HepG2 (cell line): ENCODE results near the gene CCDC158. TPM values are rescaled to one million over a fixed set of nuclear protein-coding genes. Genes with fewer than 3 reads are reported as not detected.
A peak's percentile ranks its signal among the peaks of the same experiment; 100 is the strongest.

Experiments used
- BCL3 ChIP-seq: sonication (generic); formaldehyde crosslinking; IDR thresholded peaks from 2 replicates; pipeline ENCODE4 v1.5.1; 2020; ENCODE audit warnings: mild to moderate bottlenecking, missing genetic modification reagents, moderate library complexity
- BRF2 ChIP-seq: sonication (generic); formaldehyde crosslinking; IDR thresholded peaks from 2 replicates; pipeline ENCODE4 v1.8.1; 2022; ENCODE audit warnings: mild to moderate bottlenecking, missing genetic modification reagents
- CAMTA2 ChIP-seq: sonication (generic); formaldehyde crosslinking; IDR thresholded peaks from 2 replicates; pipeline ENCODE4 v1.4.0; 2020; ENCODE audit warnings: mild to moderate bottlenecking, missing genetic modification reagents, borderline replicate concordance
- ELF3 ChIP-seq: IDR thresholded peaks from 2 replicates; pipeline ENCODE4 v1.6.1; 2016; ENCODE audit warnings: missing genetic modification reagents, missing compliant biosample characterization
- ESRRA ChIP-seq: sonication (generic); formaldehyde crosslinking; IDR thresholded peaks from 2 replicates; pipeline ENCODE4 v1.5.1; 2020; ENCODE audit warnings: mild to moderate bottlenecking, low read depth, missing genetic modification reagents
- ETV5 ChIP-seq: IDR thresholded peaks from 2 replicates; pipeline ENCODE4 v1.6.1; 2018; ENCODE audit warnings: missing biosample characterization, missing genetic modification reagents, inconsistent platforms, borderline replicate concordance
- FOXK1 ChIP-seq: sonication (generic); formaldehyde crosslinking; IDR thresholded peaks from 2 replicates; pipeline ENCODE4 v1.4.0; 2020; ENCODE audit warnings: low read depth, missing genetic modification reagents, borderline replicate concordance
- FOXO1 ChIP-seq: sonication (generic); formaldehyde crosslinking; IDR thresholded peaks from 2 replicates; pipeline ENCODE4 v1.4.0; 2020; ENCODE audit warnings: missing genetic modification reagents
- HMGXB3 ChIP-seq: sonication (generic); formaldehyde crosslinking; IDR thresholded peaks from 2 replicates; pipeline ENCODE4 v1.4.0; 2020; ENCODE audit warnings: missing genetic modification reagents, borderline replicate concordance
- HNF4A ChIP-seq: sonication (generic); formaldehyde crosslinking; IDR thresholded peaks from 2 replicates; pipeline ENCODE4 v1.4.0; 2020; ENCODE audit warnings: missing genetic modification reagents
- HOXD1 ChIP-seq: sonication (generic); formaldehyde crosslinking; IDR thresholded peaks from 2 replicates; pipeline ENCODE4 v1.5.0; 2020; ENCODE audit warnings: missing genetic modification reagents
- KLF16 ChIP-seq, 2 experiments: sonication (generic) in 1 of 2; formaldehyde crosslinking in 1 of 2; IDR thresholded peaks; 2 replicates each; pipeline versions ENCODE4 v1.6.1 to v1.8.0; 2016 to 2023; ENCODE audit warnings: missing genetic modification reagents in 2 of 2, missing compliant biosample characterization in 1 of 2
- NAIF1 ChIP-seq: sonication (generic); formaldehyde crosslinking; IDR thresholded peaks from 2 replicates; pipeline ENCODE4 v1.5.0; 2020; ENCODE audit warnings: mild to moderate bottlenecking, missing genetic modification reagents, borderline replicate concordance
- PHF5A ChIP-seq: IDR thresholded peaks from one replicate; pipeline ENCODE4 v1.6.1; 2018; ENCODE audit warnings: low read depth, missing genetic modification reagents; ENCODE audit not compliant: unreplicated experiment
- TAF1 ChIP-seq: sonication (generic); formaldehyde crosslinking; IDR thresholded peaks from 2 replicates; pipeline ENCODE4 v1.4.0; 2020; ENCODE audit warnings: missing genetic modification reagents
- ZFX ChIP-seq: sonication (generic); formaldehyde crosslinking; IDR thresholded peaks from 2 replicates; pipeline ENCODE4 v1.4.0; 2020; ENCODE audit warnings: mild to moderate bottlenecking, low read depth, missing genetic modification reagents, moderate library complexity
- ZNF160 ChIP-seq: sonication (generic); formaldehyde crosslinking; IDR thresholded peaks from 2 replicates; pipeline ENCODE4 v1.8.0; 2022; ENCODE audit warnings: mild to moderate bottlenecking, inconsistent platforms, missing genetic modification reagents
- ZNF414 ChIP-seq: sonication (generic); formaldehyde crosslinking; IDR thresholded peaks from 2 replicates; pipeline ENCODE4 v1.5.0; 2020; ENCODE audit warnings: missing genetic modification reagents
- ZNF550 ChIP-seq: sonication (generic); formaldehyde crosslinking; IDR thresholded peaks from 2 replicates; pipeline ENCODE4 v1.4.0; 2020; ENCODE audit warnings: mild to moderate bottlenecking, missing genetic modification reagents, borderline replicate concordance
- ZNF792 ChIP-seq: IDR thresholded peaks from 2 replicates; pipeline ENCODE4 v1.6.1; 2016
- ZSCAN29 ChIP-seq: sonication (generic); formaldehyde crosslinking; conservative IDR thresholded peaks from 2 replicates; pipeline ENCODE4 v1.4.0; 2020; ENCODE audit warnings: mild to moderate bottlenecking, missing genetic modification reagents
- polyA plus RNA-seq, 8 experiments: library from polyadenylated mRNA; depleted of rRNA in 3 of 8; stranded (reverse) in 7 of 8; unstranded in 1 of 8; fragments of >200 nt; fragmentation: Illumina TruSeq in 4 of 8; extraction: Trizol in 4 of 8; gene quantifications; 2 replicates each; pipeline versions ENCODE4 v1.2.1 to v1.2.3, GENCODE V29; 2011 to 2016; ENCODE audit warnings: low read depth in 4 of 8, missing spikeins in 1 of 8, mixed read lengths in 1 of 8; ENCODE audit not compliant: insufficient read depth in 1 of 8
- total RNA-seq, 5 experiments: library from RNA; depleted of rRNA; stranded (reverse); fragments of >200 nt; fragmentation: Illumina TruSeq; extraction: Trizol; gene quantifications; 2 replicates each; pipeline ENCODE4 v1.2.3, GENCODE V29; 2016; ENCODE audit warnings: low read depth in 1 of 5
- TF ChIP-seq, protein P1 (sequence below): sonication (generic); formaldehyde crosslinking; IDR thresholded peaks from 2 replicates; pipeline ENCODE4 v1.4.0; 2020; ENCODE audit warnings: missing genetic modification reagents

Gene CCDC158
- total and polyA plus RNA-seq, 2 of the 13 experiments (the other 11 are each of a cell fraction or from before 2014, with no cell fraction given): not detected

- TF ChIP-seq CAMTA2 (CRISPR knock-in tag): no peak
- no peak for TF ChIP-seq BRF2 (CRISPR knock-in tag)
- TF ChIP-seq ZNF550: no peak
- TF ChIP-seq FOXK1 (CRISPR knock-in tag): peak; percentile 80
- no peak for TF ChIP-seq ZNF160
- TF ChIP-seq HOXD1: no peak
- TF ChIP-seq ZNF414 (CRISPR knock-in tag): no peak
- TF ChIP-seq NAIF1 (CRISPR knock-in tag): no peak
- no peak for TF ChIP-seq ESRRA (CRISPR knock-in tag)
- peak in 1 of 2 experiments; percentile 58; a peak in 1 of 4 replicates for TF ChIP-seq KLF16 (CRISPR knock-in tag; IDR thresholded peaks at IDR 0.05)
- peak; percentile 60; the same call in 1 of the 2 replicates for TF ChIP-seq ETV5 (CRISPR knock-in tag)
- no peak for TF ChIP-seq TAF1 (CRISPR knock-in tag)
- peak; percentile 37; the same call in 1 of the 2 replicates for TF ChIP-seq HNF4A
- TF ChIP-seq ZFX (CRISPR knock-in tag): no peak
- 0 out of 2 replicates have a peak, but pooled peaks have one; percentile 42 for TF ChIP-seq HMGXB3 (CRISPR knock-in tag)
- TF ChIP-seq ZNF792 (CRISPR knock-in tag): 0 out of 2 replicates have a peak, but pooled peaks have one; percentile 36
- no peak for TF ChIP-seq PHF5A (CRISPR knock-in tag)
- TF ChIP-seq, protein P1, sequence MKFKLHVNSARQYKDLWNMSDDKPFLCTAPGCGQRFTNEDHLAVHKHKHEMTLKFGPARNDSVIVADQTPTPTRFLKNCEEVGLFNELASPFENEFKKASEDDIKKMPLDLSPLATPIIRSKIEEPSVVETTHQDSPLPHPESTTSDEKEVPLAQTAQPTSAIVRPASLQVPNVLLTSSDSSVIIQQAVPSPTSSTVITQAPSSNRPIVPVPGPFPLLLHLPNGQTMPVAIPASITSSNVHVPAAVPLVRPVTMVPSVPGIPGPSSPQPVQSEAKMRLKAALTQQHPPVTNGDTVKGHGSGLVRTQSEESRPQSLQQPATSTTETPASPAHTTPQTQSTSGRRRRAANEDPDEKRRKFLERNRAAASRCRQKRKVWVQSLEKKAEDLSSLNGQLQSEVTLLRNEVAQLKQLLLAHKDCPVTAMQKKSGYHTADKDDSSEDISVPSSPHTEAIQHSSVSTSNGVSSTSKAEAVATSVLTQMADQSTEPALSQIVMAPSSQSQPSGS: peak; percentile 83
- TF ChIP-seq ELF3: peak; percentile 86
- TF ChIP-seq FOXO1 (CRISPR knock-in tag): peak; percentile 74; the same call in 1 of the 2 replicates
- no peak for TF ChIP-seq ZSCAN29 (CRISPR knock-in tag)
- TF ChIP-seq BCL3 (CRISPR knock-in tag): no peak
Measured at GRCh38 chr4:76275486-76276124, 145.3 kb downstream of the CCDC158 start (continued).
